Fibroblast of skin of right quadriceps (primary cell): ENCODE data around the gene MAG.

Experiments
- DNase-seq: peaks from one replicate; pipeline ENCODE4 v3.0.0-alpha.2; 2013

Gene MAG

DNA sequence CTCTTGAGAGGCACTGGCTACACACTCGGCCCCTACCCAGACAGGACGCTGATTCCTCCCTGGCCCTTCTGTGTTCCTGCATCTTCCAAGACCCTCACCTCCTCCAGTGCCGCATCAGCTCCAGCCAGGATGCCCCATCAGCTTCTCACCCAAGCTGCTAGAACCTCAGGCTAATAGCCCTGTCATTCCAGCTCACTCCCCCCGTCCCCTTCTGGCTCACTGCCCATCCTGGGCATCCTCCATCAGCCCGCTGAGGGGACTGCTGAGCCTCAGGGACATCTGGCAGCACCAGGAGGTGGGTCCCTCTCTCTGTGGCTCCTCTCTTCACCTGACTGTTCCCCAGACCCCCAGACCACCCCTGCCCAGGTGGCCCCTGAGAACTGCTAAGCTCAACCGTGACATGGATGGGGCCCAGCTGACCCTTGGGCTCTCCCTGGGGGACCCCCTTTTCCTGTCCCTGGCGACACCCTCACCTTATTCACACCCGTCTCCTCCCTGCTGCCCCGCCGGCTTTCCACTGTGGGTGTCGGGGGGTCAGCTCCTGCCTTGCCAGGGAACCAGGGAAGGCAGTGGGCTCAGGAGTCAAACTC lies 71.1 kb downstream of the MAG start:
- no peak for DNase-seq
